Activated CD8-positive, alpha-beta memory T cell treated with anti-CD3 and anti-CD28 coated beads, Interleukin-2, amount 50 U/mL, for 1 hour (primary cell): ENCODE data around the gene CFAP73.
"Not testable (repeated sequence)": the region's sequence is repeated elsewhere in the genome, so short reads cannot be mapped to it uniquely, and the experiment has no call there.

Experiments
- DNase-seq: peaks from one replicate; pipeline ENCODE4 v3.0.0-alpha.2; 2020; ENCODE audit errors: extremely low read depth

The CFAP73 gene

DNA sequence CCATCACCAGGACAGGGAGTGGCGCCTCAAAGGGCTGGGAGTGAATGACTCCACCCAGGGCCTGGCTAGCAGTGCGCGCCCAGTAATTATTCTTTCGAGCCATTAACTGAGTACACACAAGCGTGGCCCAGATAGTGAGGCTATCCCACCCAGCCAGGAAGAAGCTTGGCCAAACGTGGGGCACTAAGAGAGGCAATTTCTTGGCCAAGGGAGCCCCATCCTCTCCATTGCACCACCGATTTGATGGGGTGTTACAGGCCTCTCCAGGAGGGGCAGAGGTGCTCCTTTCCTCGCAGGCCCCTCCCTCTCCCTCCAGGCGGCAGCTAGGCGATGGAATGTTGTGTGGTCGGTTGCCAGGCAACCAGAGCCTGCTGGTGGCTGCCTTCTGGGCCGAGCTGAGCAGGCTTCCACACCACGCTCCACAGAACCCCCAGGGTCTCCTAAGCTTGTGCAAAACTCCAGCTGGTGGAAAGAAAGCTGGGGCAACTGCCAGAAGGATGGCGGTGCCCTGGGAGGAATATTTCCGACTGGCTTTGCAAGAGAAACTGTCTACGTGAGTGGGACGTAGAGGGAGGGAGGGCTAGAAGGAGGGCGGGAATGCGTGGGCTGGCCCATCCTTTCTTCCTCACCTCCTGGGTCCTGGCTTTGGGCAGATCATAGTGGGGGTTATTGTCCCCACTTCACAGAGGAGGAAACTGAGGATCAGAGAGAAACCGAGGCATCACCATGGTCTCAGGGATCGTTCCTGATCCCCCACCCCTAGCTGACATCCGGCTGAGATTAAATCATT is at the start of gene CFAP73:
Gene CFAP73 (plus strand): TSS at position 364 of the 790 bp plus-strand sequence. CDS start 134 bp downstream, at position 498.
- no peak for DNase-seq

GRCh38 chr12:113099764-113100163 is 49.8 kb upstream of the CFAP73 start:
- DNase-seq, result no peak

GRCh38 chr12:113101751-113102150 is 47.8 kb upstream of the CFAP73 start:
- no peak for DNase-seq

GRCh38 chr12:113102811-113103210 is 46.7 kb upstream of the CFAP73 start:
- DNase-seq, result no peak

GRCh38 chr12:113103756-113104450 is 45.6 kb upstream of the CFAP73 start:
- no peak for DNase-seq

- no peak for DNase-seq
Measured at GRCh38 chr12:113104953-113105510, 44.5 kb upstream of the CFAP73 start.

- no peak for DNase-seq
Measured at GRCh38 chr12:113105606-113106271, 43.8 kb upstream of the CFAP73 start.

DNA sequence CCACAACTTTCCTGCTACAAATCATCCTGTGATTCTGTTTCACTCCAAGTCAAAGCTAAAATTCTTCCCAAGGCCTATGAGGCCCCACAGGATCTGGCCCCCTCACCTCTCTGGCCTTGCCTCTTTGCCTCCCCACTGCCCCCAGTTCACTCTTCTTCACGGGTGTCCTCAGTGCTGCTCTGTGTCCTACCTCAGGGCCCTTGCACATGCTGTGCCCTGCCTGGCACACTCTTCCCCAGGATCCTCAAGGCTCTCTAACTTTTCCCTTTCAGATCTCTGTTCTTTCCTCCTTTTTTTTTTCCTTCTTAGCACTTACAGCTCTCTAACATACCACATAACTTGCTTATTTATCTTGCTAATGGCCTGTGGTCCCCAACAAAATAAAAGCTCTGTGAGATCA is 43.2 kb upstream of the CFAP73 start:
- DNase-seq, result no peak

- no peak for DNase-seq
Measured at GRCh38 chr12:113108308-113108707, 41.2 kb upstream of the CFAP73 start.

DNA sequence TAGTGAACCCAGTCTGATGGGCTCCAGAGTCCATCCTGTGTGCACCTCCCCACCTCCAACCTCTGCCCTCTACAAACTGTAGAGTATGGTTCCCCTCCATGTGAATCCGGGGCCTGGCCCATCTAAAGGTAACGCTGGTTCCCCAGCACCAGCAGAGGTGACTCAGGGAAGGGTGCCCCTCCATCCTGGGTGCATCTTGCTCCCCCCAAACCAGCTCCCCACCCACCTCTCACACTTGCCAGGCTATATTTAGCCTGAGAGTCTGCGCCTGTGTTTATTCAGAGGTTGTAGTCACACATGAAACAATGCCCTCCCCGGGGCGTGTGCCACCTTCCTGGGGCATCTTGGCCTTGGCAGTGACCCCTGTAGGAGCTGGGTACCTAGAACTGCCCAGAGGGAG is 40.2 kb upstream of the CFAP73 start:
- no peak for DNase-seq

- no peak for DNase-seq
Measured at GRCh38 chr12:113109872-113110599, 39.5 kb upstream of the CFAP73 start.

DNA sequence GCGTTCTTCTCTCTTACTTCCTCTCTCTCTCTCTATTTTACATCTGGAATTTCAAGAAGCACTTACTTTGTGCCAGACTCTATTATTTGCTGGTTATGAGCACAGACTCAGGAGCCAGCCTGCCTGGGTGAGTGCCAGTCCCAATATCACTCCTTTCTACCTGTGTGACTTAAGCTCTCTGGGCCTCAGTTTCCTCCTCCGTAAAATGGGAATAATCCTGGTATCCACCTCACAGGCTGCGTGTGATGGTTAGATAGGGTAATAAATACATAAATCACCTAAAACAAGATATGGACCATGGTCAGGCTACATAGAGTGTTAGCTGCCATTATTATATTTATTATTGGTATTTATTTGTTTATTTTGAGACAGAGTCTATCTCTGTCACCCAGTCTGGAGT is 38.3 kb upstream of the CFAP73 start:
- DNase-seq, result no peak

DNA sequence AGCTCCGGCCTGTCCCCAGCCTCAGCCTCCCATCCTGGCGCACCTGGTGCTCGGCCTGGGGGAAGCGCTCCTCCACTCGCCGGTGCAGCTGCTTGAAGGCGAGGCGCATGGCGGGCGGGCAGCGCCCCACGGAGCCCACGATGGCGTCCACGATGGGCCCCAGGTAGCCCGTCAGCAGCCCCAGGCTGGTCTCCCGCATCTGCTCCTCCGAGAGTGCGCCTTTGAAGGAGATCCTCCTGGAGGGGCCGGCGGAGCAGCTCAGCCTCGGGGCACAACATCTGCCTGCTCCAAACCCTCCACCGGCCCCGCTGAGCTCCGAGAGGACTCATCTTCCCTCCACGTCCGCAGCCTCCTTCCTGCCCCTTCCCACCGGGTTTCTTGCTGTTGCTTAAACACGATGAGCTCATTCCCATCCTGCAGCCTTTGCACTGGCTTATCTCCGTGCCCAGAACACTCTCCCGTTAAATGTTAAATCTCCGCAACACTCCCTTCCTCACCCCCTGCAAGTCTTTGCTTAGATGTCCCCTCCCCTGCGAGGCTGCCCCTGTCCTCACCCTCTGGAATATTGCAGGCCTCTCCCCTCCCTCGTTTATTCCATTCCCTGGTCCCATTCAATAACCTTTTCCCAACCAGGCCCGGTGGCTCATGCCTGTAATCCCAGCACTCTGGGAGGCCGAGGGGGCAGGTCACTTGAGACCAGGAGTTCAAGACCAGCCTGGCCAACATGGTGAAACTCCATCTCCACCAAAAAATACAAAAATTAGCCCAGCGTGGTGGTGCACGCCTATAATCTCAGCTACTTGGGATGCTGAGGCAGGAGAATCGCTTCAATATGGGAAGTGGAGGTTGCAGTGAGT is 37.3 kb upstream of the CFAP73 start:
- no peak for DNase-seq

GRCh38 chr12:113113397-113113796 is 36.1 kb upstream of the CFAP73 start:
- DNase-seq, result no peak

GRCh38 chr12:113114447-113115178 is 34.9 kb upstream of the CFAP73 start:
- no peak for DNase-seq

- DNase-seq, result no peak
Measured at GRCh38 chr12:113115455-113116126, 33.9 kb upstream of the CFAP73 start.

DNA sequence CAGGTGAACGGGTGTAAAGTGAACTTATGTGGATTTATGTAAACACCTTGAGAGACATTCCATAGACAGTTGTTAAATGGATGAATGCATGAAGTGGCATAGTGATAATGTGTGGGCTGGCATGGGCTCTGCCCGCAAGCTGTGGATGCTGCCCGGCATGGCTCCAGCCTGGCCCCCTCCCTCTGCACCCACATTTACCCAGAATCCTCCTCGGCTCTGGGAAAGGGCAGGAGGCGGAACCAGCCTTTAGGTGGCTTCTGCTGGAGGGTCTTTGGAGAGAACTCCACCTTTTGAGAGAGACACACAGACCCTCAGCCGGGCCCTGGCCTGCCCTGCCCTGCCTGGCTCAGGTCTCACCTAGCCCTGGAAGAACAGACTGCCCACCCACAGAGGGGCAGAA is 32.6 kb upstream of the CFAP73 start:
- no peak for DNase-seq

DNA sequence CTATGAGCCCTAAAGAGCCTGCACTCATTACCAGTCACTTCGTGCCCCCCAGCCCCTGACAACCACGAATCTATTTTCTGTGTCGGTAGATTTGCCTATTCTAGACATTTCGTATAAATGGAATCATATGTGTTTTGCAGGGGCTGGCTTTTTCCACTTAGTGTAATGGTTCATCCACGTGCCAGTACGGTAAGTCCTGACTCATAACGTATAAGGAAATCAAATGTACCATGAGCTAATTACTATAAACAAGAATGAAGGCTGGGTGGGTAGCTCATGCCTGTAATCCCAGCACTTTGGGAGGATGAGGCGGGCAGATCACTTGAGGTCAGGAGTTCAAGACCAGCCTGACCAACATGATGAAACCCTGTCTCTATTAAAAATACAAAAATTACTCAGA is 31.8 kb upstream of the CFAP73 start:
- DNase-seq, result not testable (repeated sequence)

GRCh38 chr12:113118142-113118541 is 31.4 kb upstream of the CFAP73 start:
- no peak for DNase-seq
